HEK293 (cell line): ENCODE data around the gene EDIL3.

Experiments
- PATZ1 ChIP-seq: fragments of 450-650 bp; formaldehyde crosslinking; IDR thresholded peaks from 2 replicates; pipeline ENCODE4 v1.5.1; 2016; ENCODE audit warnings: missing biosample characterization, missing genetic modification characterization
- ZBTB21 ChIP-seq: fragments of 450-650 bp; formaldehyde crosslinking; IDR thresholded peaks from 2 replicates; pipeline ENCODE4 v1.5.1; 2017; ENCODE audit warnings: missing biosample characterization, missing genetic modification characterization
- ZEB2 ChIP-seq: fragments of 450-650 bp; formaldehyde crosslinking; IDR thresholded peaks from 2 replicates; pipeline ENCODE4 v1.5.1; 2016; ENCODE audit warnings: missing biosample characterization, missing genetic modification characterization
- ZNF112 ChIP-seq: fragments of 450-650 bp; formaldehyde crosslinking; IDR thresholded peaks from 2 replicates; pipeline ENCODE4 v1.5.0; 2017; ENCODE audit warnings: missing biosample characterization, missing genetic modification characterization
- ZNF138 ChIP-seq: fragments of 450-650 bp; formaldehyde crosslinking; IDR thresholded peaks from 2 replicates; pipeline ENCODE4 v1.5.1; 2016; ENCODE audit warnings: missing biosample characterization, missing genetic modification characterization, borderline replicate concordance
- TF ChIP-seq, protein P1 (sequence below): fragments of 450-650 bp; formaldehyde crosslinking; IDR thresholded peaks from 2 replicates; pipeline ENCODE4 v1.5.1; 2016; ENCODE audit warnings: missing biosample characterization, missing genetic modification characterization

- TF ChIP-seq ZNF112 (tag by site-specific recombination) = no peak
- TF ChIP-seq, protein P1, sequence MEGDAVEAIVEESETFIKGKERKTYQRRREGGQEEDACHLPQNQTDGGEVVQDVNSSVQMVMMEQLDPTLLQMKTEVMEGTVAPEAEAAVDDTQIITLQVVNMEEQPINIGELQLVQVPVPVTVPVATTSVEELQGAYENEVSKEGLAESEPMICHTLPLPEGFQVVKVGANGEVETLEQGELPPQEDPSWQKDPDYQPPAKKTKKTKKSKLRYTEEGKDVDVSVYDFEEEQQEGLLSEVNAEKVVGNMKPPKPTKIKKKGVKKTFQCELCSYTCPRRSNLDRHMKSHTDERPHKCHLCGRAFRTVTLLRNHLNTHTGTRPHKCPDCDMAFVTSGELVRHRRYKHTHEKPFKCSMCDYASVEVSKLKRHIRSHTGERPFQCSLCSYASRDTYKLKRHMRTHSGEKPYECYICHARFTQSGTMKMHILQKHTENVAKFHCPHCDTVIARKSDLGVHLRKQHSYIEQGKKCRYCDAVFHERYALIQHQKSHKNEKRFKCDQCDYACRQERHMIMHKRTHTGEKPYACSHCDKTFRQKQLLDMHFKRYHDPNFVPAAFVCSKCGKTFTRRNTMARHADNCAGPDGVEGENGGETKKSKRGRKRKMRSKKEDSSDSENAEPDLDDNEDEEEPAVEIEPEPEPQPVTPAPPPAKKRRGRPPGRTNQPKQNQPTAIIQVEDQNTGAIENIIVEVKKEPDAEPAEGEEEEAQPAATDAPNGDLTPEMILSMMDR (tag by site-specific recombination) = no peak
- no peak for TF ChIP-seq ZNF138 (tag by site-specific recombination)
- TF ChIP-seq ZBTB21 (tag by site-specific recombination) = no peak
- no peak for TF ChIP-seq PATZ1 (tag by site-specific recombination)
- no peak for TF ChIP-seq ZEB2 (tag by site-specific recombination)
Observed at GRCh38 chr5:84433461-84433860, 48.8 kb upstream of the EDIL3 start.
